Measurements from ENCODE around the gene PLEKHJ1. TPM values are rescaled to one million over a fixed set of nuclear protein-coding genes. Genes with fewer than 3 reads are reported as not detected.

PLEKHJ1 gene
- total and polyA plus RNA-seq, 5 donors from 2014 or later, result 50.3 to 121 (median 100) TPM

DNA sequence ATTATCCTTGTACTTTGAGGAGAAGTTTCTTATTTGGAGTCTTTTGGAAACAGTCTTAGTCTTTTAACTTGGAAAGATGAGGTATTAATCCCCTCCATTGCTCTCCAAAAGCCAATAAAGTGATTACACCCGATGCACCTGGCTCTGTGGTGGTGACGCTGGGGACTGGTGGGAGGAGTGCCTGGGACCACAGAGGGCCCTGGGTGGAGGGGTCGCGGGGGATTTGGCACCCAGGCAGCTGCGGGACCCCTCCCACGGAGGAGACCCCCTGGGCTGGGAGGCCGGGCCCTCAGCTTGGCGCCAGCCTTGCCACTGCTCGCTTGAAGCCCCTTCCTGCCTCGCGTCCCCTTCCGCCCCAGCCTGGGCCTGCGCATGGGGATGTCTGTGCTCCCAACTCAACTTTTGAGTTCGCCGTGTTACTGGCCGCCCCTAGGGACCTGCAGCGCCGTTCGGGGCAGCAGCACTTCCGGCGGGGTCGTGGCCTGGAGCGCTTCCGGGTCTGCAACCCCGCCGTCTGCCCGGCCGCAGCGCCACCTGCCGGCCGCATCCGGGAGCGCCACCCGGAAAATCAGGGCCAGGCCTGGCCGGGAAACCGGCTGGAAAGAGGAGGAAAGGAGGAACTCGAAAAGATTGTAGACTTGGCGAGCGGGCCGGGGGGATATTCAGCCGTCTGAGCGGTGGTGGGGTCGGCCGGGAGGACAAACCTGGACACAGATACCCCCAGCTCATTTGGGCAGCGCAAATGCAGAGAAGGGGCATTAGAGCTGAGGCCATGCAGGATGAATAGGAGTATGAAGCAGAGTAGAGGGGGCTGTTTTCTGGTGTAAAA, 37.4 kb upstream of the PLEKHJ1 start:
- Histone ChIP-seq H3K4me1 (ENCODE audit: control insufficient read depth, insufficient read depth, low read length, poor library complexity, severe bottlenecking) (peaks cover 41% of the 10 kb centered on the region), H3K4me3 (ENCODE audit: low read depth, low read length) (peak overlapping the region; percentile 32), H3K27me3 (ENCODE audit: control insufficient read depth, insufficient read depth, low read length) (no peaks in the 10 kb centered on the region), H3K36me3 (ENCODE audit: control insufficient read depth, insufficient read depth, low read length) (no peaks in the 10 kb centered on the region), H3K9me3 (ENCODE audit: control insufficient read depth in 2 of 2, low read length in 2 of 2) (no peaks in the 10 kb centered on the region), H3K27ac (ENCODE audit: insufficient read depth, low read length, poor library complexity, severe bottlenecking) (peak overlapping the region; percentile 87)
- Mint-ChIP-seq H3K27me3 (peaks cover 11% of the 10 kb centered on the region), H3K4me3 (peak overlapping the region; percentile 63 to 99 (median 76)), H3K4me1 (peaks cover 6 to 46% (median 20%) of the 10 kb centered on the region in 4 donors), H3K27ac (peak overlapping the region in 2 of 3 donors; percentile 73 to 95), H3K9me3 (peaks cover 0 to 3% (median 0%) of the 10 kb centered on the region in 7 donors), H3K36me3 (peaks cover 20% of the 10 kb centered on the region)
- peak; percentile 75 to 88 (median 77) for DNase-seq
- peak; percentile 9 to 30 for ATAC-seq (ENCODE audit: low read depth in 2 of 2)

DNA sequence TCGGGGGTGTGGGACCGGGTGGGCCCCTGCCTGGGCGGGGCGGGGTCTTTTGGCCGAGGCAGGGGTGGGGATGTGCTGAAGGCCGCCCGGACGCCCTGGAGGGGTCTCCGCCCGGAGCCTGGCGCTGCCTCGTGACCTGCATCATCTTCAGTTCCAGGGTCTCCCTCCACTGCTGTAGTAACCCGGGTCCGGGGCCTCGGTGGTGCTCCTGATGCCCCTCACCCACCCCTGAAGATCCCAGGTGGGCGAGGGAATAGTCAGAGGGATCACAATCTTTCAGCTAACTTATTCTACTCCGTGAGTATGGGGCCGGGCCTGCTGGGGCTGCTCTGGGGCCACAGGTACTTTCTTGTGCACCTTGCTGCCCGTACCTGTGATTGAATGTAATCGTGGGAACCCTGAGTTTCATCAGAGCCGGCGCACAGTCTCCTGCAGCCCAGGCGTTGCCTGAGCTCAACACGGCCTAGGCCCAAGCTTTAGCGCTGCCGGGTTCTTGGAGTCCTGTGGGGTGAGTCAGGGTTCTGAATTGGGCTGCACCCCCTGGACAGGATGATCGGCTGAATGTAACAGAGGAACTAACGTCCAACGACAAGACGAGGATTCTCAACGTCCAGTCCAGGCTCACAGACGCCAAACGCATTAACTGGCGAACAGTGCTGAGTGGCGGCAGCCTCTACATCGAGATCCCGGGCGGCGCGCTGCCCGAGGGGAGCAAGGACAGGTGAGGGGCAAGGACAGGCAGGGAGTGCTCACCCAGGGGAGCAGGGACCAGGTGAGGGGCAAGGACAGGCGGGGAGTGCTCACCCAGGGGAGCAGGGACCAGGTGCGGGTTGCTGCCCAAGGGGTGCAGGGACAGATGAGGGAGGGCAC, 35.3 kb upstream of the PLEKHJ1 start:
- no peak for ATAC-seq (ENCODE audit: low read depth in 2 of 2)
- no peak for DNase-seq
- Mint-ChIP-seq H3K27me3 (peaks cover 11% of the 10 kb centered on the region), H3K36me3 (peaks cover 16% of the 10 kb centered on the region), H3K4me1 (peaks cover 8 to 48% (median 17%) of the 10 kb centered on the region in 4 donors), H3K4me3 (peak overlapping the region; percentile 91 to 99 (median 92)), H3K27ac (peak overlapping the region; percentile 90 to 92 (median 91)), H3K9me3 (peaks cover 0 to 3% (median 0%) of the 10 kb centered on the region in 7 donors)
- H3K4me1 ChIP-seq (ENCODE audit: control insufficient read depth, insufficient read depth, low read length, poor library complexity, severe bottlenecking), result peaks cover 41% of the 10 kb centered on the region
- no peaks in the 10 kb centered on the region for H3K36me3 ChIP-seq (ENCODE audit: control insufficient read depth, insufficient read depth, low read length)
- peak overlapping the region; percentile 63 for H3K4me3 ChIP-seq (ENCODE audit: low read depth, low read length)
- no peaks in the 10 kb centered on the region for H3K9me3 ChIP-seq (ENCODE audit: control insufficient read depth in 2 of 2, low read length in 2 of 2)
- peak overlapping the region; percentile 87 for H3K27ac ChIP-seq (ENCODE audit: insufficient read depth, low read length, poor library complexity, severe bottlenecking)
- H3K27me3 ChIP-seq (ENCODE audit: control insufficient read depth, insufficient read depth, low read length), result no peaks in the 10 kb centered on the region

DNA sequence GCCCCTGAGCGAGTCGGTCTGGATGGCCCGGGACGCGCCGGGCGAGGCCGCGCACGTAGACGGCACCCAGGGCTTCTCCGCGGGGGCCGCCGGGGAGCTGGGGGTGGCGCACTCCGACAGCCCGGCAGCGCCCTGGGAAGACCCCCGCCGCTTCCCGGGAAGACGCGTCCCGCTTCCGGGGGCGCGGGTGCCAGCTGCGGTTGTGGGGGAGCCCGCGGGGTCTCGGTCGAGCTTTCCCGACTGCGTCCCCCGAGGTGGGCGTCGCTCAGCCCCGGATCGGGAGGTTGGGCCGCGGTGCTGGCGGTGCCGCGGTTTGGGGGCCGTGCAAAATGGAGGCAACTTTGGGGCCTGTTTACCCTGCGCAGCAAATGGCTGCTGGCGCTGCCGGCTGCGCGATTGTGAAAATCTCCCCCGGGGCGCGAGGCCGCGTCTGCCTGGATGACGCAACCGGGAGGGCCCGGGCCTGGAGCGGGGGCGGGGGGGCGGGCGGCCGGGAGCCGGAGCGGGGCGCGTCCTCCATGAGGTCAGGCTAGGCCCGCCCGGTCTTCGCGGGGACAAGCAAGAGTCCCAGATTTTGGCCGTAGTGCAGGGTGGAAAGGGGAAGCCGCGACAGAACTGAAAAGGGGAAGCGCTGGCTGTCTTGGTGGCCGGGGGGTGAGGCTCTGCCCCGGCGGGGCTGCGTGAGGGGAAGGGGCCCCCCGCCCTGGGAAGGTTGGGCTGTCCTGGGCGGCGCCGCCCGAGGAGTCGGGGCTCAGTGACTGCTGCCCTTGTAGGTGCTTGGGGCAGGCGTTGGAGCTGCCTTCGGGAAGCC, 34.5 kb upstream of the PLEKHJ1 start:
- Histone ChIP-seq H3K4me1 (ENCODE audit: control insufficient read depth, insufficient read depth, low read length, poor library complexity, severe bottlenecking) (peaks cover 41% of the 10 kb centered on the region), H3K4me3 (ENCODE audit: low read depth, low read length) (no peak overlapping the region)
- H3K4me1 Mint-ChIP-seq, result peaks cover 8 to 50% (median 17%) of the 10 kb centered on the region in 4 donors

DNA sequence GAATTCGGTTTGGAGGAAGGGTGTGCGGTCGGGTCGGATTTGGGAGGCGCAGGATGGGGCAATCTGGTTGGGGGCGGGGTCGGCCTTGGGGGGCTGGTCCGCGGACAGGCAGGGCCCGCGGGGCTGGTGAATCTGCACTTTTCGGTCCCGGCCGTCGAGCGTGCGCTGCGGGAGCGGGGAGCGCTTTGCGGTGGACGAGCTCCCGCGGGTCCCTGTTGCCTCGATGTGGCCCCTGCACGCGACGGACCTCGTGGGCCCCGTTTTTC, 34.0 kb upstream of the PLEKHJ1 start:
- H3K9me3 ChIP-seq (ENCODE audit: control insufficient read depth in 2 of 2, low read length in 2 of 2), result no peaks in the 10 kb centered on the region

More for the DNA sequence above, 34.5 kb upstream of the PLEKHJ1 start:
- H3K36me3 Mint-ChIP-seq, result peaks cover 16% of the 10 kb centered on the region
- peak overlapping the region; percentile 91 to 99 (median 96) for H3K4me3 Mint-ChIP-seq
- peak overlapping the region; percentile 87 for H3K27ac ChIP-seq (ENCODE audit: insufficient read depth, low read length, poor library complexity, severe bottlenecking)
- no peaks in the 10 kb centered on the region for H3K9me3 ChIP-seq (ENCODE audit: control insufficient read depth in 2 of 2, low read length in 2 of 2)
- peak overlapping the region; percentile 63 to 87 (median 69) for H3K27ac Mint-ChIP-seq
- ATAC-seq (ENCODE audit: low read depth in 2 of 2), result peak; percentile 3 to 4
- H3K27me3 ChIP-seq (ENCODE audit: control insufficient read depth, insufficient read depth, low read length), result no peaks in the 10 kb centered on the region
- peaks cover 0 to 3% (median 0%) of the 10 kb centered on the region in 7 donors for H3K9me3 Mint-ChIP-seq
- peak; percentile 61 to 73 (median 68) for DNase-seq
- peaks cover 11% of the 10 kb centered on the region for H3K27me3 Mint-ChIP-seq
- no peaks in the 10 kb centered on the region for H3K36me3 ChIP-seq (ENCODE audit: control insufficient read depth, insufficient read depth, low read length)

DNA sequence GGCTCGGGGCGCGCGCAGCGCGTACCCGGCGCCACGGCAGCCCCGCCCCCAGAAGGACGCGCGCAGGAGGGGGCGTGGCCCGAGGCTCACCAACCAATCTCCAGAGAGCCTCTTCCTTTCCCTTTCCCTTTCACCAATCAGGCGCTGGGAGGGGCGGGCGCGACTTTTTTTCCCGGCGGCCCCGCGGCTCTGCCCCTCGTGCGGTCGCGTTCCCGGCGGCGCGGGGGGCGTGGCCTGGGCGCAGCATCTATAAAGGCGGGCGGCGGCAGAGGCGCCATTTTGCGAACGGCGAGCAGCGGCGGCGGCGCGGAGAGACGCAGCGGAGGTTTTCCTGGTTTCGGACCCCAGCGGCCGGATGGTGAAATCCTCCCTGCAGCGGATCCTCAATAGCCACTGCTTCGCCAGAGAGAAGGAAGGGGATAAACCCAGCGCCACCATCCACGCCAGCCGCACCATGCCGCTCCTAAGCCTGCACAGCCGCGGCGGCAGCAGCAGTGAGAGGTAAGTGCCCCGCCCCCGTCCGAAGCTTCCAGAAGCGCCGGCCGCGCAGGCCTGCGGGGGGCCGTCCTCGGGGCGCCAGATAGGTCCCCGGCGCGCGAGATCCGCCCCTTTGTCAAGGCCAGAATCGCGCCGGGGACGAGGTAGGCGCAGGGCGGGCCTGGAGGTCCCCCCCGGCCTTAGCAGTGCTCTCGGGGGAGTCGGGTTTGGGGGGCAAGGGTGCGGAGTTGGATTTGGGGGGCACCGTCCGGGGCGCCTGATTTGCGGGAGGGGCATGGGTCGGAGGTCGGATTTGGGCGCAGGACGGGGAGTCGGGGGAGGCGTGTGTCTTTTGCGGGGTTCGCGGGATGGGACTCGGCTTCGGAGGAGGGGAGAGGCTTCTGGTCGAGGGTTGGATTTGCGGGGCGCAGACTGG, 33.4 kb upstream of the PLEKHJ1 start:
- Histone ChIP-seq H3K27me3 (ENCODE audit: control insufficient read depth, insufficient read depth, low read length) (no peaks in the 10 kb centered on the region), H3K27ac (ENCODE audit: insufficient read depth, low read length, poor library complexity, severe bottlenecking) (peak overlapping the region; percentile 87), H3K36me3 (ENCODE audit: control insufficient read depth, insufficient read depth, low read length) (no peaks in the 10 kb centered on the region), H3K4me3 (ENCODE audit: low read depth, low read length) (peak overlapping the region; percentile 65), H3K9me3 (ENCODE audit: control insufficient read depth in 2 of 2, low read length in 2 of 2) (no peaks in the 10 kb centered on the region), H3K4me1 (ENCODE audit: control insufficient read depth, insufficient read depth, low read length, poor library complexity, severe bottlenecking) (peaks cover 40% of the 10 kb centered on the region)
- H3K27me3 Mint-ChIP-seq, result peaks cover 11% of the 10 kb centered on the region
- H3K4me1 Mint-ChIP-seq, result peaks cover 8 to 45% (median 17%) of the 10 kb centered on the region in 4 donors
- peak overlapping the region; percentile 91 to 99 (median 96) for H3K4me3 Mint-ChIP-seq
- ATAC-seq (ENCODE audit: low read depth in 2 of 2) (peak; percentile 84 to 86), DNase-seq (peak; percentile 97 to 99 (median 97))
- peak overlapping the region; percentile 87 to 96 (median 94) for H3K27ac Mint-ChIP-seq
- H3K9me3 Mint-ChIP-seq, result peaks cover 0 to 3% (median 0%) of the 10 kb centered on the region in 7 donors
- peaks cover 16% of the 10 kb centered on the region for H3K36me3 Mint-ChIP-seq

More for the DNA sequence above, 34.0 kb upstream of the PLEKHJ1 start:
- peaks cover 11% of the 10 kb centered on the region for H3K27me3 Mint-ChIP-seq
- H3K4me1 Mint-ChIP-seq, result peaks cover 8 to 48% (median 17%) of the 10 kb centered on the region in 4 donors
- no peak for ATAC-seq (ENCODE audit: low read depth in 2 of 2)
- H3K36me3 Mint-ChIP-seq, result peaks cover 16% of the 10 kb centered on the region
- H3K9me3 Mint-ChIP-seq, result peaks cover 0 to 3% (median 0%) of the 10 kb centered on the region in 7 donors
- Histone ChIP-seq H3K36me3 (ENCODE audit: control insufficient read depth, insufficient read depth, low read length) (no peaks in the 10 kb centered on the region), H3K4me3 (ENCODE audit: low read depth, low read length) (peak overlapping the region; percentile 26), H3K4me1 (ENCODE audit: control insufficient read depth, insufficient read depth, low read length, poor library complexity, severe bottlenecking) (peaks cover 41% of the 10 kb centered on the region), H3K27ac (ENCODE audit: insufficient read depth, low read length, poor library complexity, severe bottlenecking) (peak overlapping the region; percentile 87), H3K27me3 (ENCODE audit: control insufficient read depth, insufficient read depth, low read length) (no peaks in the 10 kb centered on the region)
- peak overlapping the region; percentile 87 to 94 (median 93) for H3K27ac Mint-ChIP-seq
- peak overlapping the region; percentile 91 to 99 (median 96) for H3K4me3 Mint-ChIP-seq
- peak in 1 of 3 donors; percentile 39 for DNase-seq

DNA sequence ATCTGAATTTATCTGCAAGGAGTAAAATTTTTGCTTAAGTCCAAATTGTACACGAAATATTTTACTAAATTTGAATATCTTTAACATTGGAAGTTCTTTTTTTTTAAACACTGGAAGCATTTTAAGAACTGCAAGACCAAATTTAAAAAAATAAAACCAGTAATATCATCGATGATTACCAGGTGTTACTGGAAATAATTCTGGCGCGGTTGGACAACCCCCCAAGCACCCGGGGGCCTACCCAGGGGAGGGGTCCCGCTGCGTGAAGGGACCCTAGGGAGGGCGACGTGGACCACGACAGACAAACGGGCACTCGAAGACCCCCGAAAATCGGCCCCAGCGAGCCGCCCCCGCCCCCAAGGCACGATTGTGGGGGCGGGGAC, 32.7 kb upstream of the PLEKHJ1 start:
- no peaks in the 10 kb centered on the region for H3K36me3 ChIP-seq (ENCODE audit: control insufficient read depth, insufficient read depth, low read length)
- no peaks in the 10 kb centered on the region for H3K9me3 ChIP-seq (ENCODE audit: control insufficient read depth in 2 of 2, low read length in 2 of 2)
- H3K27me3 Mint-ChIP-seq, result peaks cover 6% of the 10 kb centered on the region
- H3K4me3 ChIP-seq (ENCODE audit: low read depth, low read length), result peak overlapping the region; percentile 73
- peak overlapping the region in 2 of 3 donors; percentile 87 to 94 for H3K27ac Mint-ChIP-seq
- H3K36me3 Mint-ChIP-seq, result peaks cover 11% of the 10 kb centered on the region
- H3K4me1 ChIP-seq (ENCODE audit: control insufficient read depth, insufficient read depth, low read length, poor library complexity, severe bottlenecking), result peaks cover 33% of the 10 kb centered on the region
- H3K4me3 Mint-ChIP-seq, result peak overlapping the region; percentile 91 to 99 (median 96)
- H3K27ac ChIP-seq (ENCODE audit: insufficient read depth, low read length, poor library complexity, severe bottlenecking), result peak overlapping the region; percentile 87
- ATAC-seq (ENCODE audit: low read depth in 2 of 2), result no peak
- no peaks in the 10 kb centered on the region for H3K27me3 ChIP-seq (ENCODE audit: control insufficient read depth, insufficient read depth, low read length)
- no peak for DNase-seq
- peaks cover 7 to 39% (median 11%) of the 10 kb centered on the region in 4 donors for H3K4me1 Mint-ChIP-seq
- H3K9me3 Mint-ChIP-seq, result peaks cover 0 to 3% (median 0%) of the 10 kb centered on the region in 7 donors

Measured in CD4-positive, CD25-positive, alpha-beta regulatory T cell (primary cell).